Stimulated activated CD8-positive, alpha-beta memory T cell treated with anti-CD3 and anti-CD28 coated beads, Interleukin-2, amount 100 ng/mL, for 1 hour (primary cell): ENCODE measurements around the gene DTNBP1.

Source experiments
- DNase-seq, 2 donors: peaks; one replicate each; pipeline ENCODE4 v3.0.0-alpha.2; 2020; ENCODE audit warnings: low read depth in 2 of 2

The DTNBP1 gene

DNA sequence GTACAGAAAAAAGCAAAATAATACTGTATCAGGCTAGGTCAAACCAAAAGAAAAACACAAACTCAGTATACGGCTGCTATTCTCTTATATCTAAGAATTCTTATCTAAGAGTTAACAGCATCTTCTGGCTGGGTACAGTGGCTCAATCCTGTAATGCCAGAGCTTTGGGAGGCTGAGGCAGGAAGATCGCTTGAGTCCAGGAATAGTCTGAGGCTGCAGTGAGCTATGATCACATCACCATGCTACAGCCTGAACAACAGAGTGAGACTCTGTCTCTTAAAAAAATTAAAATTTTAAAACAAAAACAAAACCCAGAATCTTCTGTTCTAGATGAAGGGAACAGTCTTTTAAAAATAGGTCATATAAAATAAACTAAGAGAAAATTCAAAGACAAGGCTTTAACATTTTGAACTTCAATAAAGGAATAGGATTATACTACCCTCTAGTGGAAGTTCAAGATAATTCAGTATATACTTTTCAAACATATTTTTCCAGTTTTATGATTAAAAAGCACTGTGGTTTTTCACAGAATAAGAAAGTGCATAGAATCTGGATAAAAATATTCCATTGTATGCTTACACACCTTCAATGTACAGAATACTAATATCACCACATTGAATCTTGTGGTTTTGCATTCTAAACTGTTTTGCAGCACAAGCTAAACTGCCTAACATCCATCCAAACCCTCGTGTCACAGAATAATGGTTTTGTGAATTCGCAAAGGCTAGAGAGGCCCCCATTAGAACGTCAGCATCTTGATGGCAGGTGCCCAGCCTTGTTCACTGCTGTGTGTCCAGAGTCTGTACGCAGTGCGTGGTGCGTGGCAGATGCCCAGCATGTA, 39.3 kb downstream of the DTNBP1 start:
- no peak for DNase-seq

DNA sequence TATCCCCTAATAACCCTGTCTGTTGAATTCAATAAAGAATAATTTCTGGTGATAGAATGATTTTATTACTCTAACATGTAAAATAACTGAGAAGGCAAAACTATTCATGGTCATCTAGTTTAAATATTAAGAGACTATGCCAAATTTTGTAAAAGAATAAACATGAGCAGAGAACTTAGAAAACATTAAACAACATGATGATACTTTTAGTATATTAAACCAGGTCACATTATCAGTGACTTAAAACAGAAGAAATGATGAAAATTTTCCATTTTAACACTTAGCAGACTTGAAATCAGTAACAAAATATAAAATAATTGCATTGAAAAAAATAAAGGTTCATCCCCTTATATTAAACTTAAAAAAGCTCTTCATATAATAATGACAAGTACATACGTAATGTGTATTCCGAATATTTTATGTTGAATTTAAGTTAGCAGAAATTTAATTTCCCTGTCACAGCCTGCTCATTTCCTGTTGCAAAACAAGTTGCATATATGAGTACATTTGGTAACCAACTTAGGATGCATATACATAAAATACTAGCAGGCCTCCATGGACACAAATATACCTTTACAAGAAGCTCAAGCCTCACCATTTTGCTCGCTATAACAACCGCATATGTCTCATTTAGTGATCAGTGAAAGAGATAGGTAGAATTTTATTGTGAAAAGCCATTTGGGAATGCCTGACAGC, 40.6 kb downstream of the DTNBP1 start:
- no peak for DNase-seq

DNA sequence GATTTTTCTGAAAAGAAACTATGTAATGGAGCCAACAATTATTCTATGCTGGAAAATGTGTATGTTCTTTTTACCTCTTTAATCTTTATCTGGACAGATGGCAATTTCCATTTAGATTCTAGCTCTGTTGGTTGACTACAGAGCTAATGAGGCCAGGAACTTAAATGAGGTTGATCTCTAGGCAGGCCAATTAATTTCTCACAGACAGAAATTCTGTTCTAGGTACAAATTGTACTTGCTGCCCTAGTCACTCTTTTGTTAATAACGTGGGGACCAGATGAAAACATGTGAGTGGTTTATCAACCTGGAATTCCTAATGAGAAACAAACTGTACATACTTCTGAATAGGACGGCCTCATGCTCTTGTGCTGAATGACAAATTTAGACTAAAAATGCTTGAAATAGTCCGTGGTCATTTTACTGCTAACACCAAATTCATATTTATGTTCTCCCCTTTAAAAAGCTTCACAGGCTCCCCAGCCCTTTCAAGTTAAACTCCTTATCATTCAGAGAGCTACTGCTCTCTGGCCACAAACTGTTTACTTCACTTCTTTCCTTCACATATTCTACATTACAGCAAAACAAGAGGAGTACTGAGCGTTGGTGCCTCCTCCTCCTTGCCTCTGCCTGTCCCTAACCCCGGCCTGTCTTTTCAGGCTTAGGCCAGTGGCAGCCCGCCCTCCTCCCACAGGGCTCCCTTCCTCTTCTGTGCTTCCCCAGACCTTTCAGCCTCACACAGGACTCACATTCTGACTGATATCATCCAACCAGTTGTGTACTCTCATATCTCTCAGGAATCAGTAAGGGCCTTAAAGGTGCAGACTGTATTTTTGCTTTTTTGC, 41.4 kb downstream of the DTNBP1 start:
- no peak for DNase-seq

DNA sequence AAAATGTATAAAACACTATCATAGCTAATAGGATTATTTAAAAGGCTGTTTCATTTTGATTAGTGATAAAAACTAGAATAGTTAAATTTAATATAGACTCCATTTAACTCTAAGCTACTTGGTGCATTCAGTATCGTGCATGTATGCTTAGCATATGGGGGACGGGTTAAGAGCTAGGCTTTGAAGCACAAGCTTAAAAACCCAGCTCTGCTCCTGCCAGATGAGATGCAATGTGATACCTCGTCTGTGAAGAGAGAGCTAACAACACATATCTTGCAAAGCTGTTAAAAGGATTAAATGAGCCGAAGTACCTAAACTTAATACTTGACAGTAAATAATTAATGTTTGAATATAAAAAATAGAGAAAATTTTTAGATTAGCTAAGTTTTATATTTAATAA, 42.2 kb downstream of the DTNBP1 start:
- DNase-seq, result no peak

DNA sequence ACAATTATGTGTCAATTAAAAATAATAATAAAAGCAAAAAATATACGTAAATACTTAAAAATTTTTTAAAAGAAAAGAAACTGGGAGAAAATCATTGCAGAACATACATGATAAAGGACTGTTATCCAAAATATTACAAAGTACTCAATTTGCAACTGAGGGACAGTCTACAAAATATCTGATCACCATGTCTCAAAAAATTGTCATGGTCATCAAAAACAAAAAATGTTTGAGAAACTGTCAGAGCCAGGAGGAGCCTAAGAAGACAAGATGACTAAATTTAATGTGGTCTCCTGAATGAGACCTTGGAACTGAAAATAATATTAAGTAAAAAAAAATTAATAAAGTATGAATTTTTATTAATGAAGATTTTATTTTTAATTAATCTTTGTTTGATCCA, 43.5 kb downstream of the DTNBP1 start:
- no peak for DNase-seq

DNA sequence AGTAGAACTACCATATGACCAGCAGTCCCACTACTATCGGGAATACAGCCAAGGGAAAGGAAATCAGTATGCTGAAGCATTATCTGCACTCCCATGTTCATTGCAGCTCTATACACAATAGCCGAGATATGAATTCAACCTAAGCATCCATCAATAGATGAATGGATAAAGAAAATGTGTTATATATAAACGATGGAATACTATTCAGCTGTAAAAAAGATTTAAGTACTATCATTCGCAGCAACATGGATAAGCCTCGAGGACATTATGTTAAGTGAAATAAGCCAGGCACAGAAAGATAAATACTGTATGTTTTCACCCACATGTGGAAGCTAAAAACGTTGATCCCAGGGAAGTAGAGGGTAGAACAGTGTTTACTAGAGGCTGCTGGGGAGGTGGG, 44.1 kb downstream of the DTNBP1 start:
- no peak for DNase-seq

DNA sequence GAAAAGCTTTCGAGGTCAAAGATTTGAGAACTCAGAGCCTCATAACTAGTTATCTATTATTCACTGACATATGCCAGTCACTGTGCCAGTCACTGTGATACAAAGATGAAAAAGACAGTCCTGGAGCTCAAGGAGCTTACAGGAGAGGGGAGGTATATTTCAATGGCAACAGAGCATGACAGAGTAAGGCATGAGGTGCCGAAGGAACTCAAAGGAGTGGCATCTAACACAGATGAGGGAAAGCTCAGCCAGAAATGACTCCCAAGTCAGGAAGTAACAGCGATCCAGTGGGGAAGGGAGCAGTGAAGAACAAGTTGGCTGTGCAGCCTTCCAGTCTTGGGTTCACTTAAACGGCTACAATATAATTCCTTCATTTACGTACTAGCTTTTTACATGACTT, 46.6 kb downstream of the DTNBP1 start:
- DNase-seq, result no peak

DNA sequence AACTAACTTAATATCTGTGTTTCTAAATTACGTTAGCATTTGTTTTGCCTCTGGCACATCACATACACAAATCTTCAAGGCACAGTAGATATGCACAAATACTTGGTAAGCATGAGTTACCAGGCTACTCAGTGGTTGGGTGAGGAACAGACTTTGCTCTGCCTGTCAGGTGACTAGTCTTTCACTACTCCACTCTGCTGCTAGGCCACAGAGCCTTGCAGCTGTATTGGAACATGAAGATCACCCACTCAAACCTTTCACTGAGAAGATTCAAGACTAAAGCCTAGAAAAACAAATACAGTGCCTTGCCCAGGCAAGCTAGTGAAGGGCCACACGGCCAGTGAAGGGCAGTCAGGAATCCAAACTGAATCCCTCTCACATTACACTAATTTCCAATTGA, 47.0 kb downstream of the DTNBP1 start:
- DNase-seq, result no peak

- no peak for DNase-seq
Observed at GRCh38 chr6:15614277-15614676, 48.6 kb downstream of the DTNBP1 start.

GRCh38 chr6:15608396-15608795, 54.4 kb downstream of the DTNBP1 start:
- DNase-seq, result no peak

DNA sequence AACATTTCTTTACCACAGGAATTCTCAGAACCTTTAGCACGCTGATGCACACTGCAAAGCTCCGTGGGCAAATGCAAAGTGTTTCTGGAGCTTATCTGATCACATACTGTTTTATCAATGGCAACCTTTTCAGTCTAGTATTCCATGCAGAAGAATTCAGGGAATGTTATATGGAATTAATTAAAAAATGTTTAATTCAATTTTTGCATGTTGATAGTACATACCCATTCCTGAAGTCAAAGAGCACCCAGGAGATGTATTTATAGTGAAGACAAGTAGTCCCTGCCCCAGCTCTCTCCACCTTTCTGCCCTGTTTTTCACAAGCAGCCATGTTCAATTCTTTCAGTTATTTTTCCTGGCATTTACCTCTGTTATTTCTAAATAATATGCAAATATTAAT, 55.2 kb downstream of the DTNBP1 start:
- no peak for DNase-seq

- DNase-seq, result no peak
Observed at GRCh38 chr6:15606347-15606746, 56.5 kb downstream of the DTNBP1 start.

- DNase-seq, result no peak
Observed at GRCh38 chr6:15604843-15605242, 58.0 kb downstream of the DTNBP1 start.

DNA sequence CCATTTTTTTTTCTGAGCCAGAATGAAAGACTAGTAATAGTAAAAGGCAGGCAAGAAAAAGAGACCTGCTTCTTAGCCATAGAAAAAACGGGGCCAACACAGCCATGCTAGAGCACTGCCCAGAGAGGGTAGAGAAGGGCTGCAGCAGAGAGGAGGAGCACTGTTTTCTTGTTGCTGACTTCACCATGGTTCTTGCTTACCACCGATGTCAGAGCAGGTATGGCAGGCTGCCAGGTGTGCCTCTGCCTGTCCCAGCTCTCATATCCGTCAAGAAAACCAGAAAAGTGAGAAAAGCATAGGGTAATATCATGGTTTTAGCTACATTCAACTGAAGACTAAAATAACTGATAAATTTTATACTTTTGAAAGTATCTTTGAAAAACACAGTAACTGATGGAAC, 60.7 kb downstream of the DTNBP1 start:
- no peak for DNase-seq

GRCh38 chr6:15598273-15598798, 64.5 kb downstream of the DTNBP1 start:
- no peak for DNase-seq

DNA sequence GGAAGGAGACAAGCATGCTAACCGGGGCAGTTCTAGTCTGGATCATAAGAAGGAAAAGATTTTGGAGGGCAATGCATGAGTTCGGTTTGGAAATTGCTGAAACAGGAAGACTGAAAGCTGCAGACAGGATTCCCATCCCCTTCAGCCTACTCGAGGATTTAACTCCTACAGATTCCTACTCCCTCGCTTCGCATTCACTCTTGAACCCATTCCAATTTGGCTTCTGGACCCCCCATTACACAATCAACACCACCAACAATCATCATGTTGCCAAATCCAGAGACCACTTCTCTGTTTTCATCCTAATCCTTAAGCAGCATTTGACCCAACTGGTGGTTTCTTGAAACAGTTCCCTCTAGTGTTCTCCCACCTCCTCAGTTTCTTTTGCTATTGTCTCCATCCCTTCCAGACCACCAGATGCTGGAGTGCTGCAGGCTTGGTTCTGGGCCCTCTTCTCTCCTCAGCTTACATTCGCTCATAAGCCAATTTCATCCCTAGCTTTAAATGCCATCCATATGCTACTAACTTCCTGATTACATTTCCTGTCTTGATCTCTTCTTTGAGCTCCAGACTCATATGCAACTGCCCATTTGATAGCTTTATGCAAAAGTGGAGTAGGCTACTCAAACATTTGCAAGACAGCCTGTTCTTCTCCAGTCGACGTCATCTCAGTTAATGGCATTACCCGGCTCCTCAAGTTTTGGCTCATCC, 66.5 kb downstream of the DTNBP1 start:
- no peak for DNase-seq

DNA sequence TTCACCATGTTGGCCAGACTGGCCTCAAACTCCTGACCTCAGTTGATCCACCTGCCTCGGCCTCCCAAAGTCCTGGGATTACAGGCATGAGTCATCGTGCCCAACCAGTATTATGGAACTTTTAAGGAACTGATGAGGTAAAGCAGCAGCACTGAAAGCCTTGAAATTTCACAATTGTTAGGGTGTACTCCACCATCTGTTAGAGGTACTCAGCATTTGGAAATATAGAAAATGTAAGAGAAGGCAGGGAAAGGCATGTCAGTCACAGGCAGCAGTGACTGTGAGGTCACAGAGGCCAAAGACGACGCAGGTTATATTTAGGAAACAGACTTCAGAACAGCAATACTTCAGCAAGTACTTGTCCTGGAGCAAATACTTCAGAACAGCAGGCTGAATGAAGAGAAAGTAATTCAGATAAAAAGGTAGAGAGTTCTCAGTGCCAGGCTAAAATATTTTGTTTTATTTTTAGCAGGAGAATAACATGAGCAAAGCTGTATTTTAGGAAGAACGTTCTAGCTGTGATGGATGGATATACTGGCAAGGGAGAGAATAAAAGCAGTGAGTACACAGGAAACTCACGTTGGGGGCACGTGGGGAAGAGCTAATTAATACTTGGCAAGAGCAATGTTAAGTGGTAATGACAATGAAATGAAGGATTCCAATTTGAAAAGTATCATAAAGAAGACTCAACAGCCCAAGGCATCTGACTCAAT, 67.2 kb downstream of the DTNBP1 start:
- no peak for DNase-seq

- no peak for DNase-seq
Observed at GRCh38 chr6:15594512-15595259, 68.1 kb downstream of the DTNBP1 start.

- DNase-seq, result no peak
Observed at GRCh38 chr6:15593798-15594197, 69.0 kb downstream of the DTNBP1 start.

DNA sequence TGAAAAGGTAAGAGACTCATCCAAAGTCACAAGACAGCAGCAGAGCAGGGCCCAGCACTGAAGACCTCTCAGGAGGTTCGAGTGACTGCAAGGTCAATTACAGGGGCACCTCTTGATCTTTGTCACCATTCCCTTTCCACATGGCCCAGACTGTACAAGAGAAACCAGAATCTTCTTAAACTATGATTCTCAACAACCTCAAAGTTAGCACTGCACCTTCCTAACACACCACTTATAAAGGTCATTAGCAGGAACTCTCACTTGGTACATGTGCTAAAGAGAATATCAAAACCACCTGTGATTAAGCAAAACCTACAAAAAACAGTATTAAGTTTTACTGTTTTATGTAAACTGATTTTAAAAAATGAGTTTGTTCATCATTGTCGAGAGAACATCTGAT, 70.2 kb downstream of the DTNBP1 start:
- DNase-seq, result no peak
